Stimulated activated CD8-positive, alpha-beta memory T cell treated with anti-CD3 and anti-CD28 coated beads, Interleukin-15, amount 100 ng/mL, for 4 hours (primary cell): ENCODE measurements around the gene PNLIPRP2.

Experiments
- DNase-seq, 2 donors: peaks; one replicate each; pipeline ENCODE4 v3.0.0-alpha.2; 2020; ENCODE audit warnings: low read depth in 2 of 2

The PNLIPRP2 gene

DNA sequence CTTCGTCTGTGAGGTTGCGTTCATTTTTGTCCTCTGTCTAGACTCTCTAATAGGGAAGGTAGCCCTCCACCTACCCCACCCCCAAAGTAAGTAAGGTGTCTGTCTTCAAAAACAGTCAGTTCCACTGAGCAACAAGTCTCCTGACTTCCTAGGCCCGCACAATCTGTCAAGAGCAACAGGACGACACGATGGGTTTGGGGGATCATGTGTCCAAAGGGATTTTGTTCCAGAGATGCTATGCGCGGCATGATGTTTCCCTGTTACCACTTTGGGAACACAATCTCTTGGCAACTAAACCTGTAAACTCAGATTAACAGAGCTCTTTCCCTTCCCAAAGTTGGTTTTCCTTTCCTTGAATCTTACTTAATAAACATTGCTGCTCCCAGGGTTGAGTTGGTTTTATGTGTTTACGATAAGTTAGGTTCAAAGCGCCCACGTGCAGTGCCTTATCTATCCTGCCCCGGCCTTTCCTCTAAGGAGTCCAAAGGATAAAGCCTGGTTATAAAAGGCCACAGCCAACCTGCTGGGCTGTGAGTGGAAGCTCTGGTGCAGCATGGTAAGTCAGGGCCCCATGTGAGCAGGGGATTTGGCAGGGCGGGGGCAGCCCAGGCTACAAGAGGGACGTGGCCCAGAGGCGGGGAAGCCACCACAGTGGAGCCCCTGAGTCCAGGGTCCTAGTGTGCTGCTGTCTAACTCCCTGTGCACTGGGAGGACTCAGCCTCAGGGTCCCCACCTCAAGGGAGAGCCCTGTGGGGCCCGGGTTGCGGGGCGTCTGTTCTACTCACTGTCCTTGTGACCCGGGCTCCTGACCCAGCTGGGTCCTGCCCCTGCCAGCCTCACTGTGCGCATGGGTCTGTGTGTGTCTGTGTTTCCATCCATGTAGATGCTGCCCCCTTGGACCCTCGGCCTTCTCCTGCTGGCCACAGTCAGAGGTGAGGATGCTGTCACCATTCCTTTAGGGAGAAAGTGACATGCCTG lies at the start of gene PNLIPRP2:
PNLIPRP2 (plus strand) TSS at position 531 of the 978 bp plus-strand sequence.
- DNase-seq = no peak

DNA sequence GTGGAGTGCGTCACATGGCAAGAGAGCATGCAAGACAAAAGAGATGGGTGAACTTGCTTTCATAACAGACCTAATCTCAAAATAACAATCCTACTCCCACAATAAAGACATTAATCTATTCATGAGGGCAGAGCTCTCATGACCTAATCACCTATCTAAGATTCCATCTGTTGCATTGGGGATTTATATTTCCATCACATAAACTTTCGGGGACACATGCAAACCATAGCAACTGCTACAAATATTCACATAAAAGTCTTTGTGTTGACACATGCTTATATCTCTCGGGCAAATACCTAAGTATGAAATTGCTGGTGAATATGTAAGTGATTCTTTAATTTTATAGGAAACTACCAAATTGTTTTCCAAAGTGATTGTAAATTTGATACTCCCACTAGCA lies 46.0 kb upstream of the PNLIPRP2 start:
- DNase-seq = no peak

DNA sequence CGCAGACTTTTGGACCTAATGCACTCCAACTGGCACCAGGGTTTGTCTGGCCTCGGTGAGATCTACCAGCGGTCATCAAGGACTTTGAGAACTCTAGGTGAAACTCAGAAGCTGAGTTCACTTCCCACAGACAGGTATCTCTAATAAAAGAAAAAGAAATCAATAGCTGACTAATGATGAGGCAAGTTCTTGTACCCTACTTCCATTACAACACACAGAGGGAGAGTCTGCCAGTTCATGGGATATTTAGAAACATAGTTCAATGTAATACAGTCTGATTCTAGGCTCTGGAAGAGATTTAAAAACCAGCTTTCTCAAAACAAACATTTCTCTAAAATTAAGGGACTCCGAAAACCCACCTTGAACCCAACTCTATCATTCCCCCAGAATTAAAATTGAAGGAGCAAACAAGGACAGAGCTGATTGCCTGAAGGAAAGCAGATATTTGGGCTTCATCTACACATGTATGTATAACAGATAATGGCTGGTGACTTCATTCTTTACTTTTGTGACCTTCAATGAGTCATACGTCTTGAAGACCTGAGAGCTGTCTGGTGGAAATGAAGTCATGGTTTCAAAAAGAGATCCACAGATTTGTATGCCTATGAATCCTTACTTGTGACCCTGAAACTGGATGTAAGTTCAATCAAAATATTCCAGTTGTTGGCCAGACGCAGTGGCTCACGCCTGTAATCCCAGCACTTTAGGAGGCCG lies 32.7 kb upstream of the PNLIPRP2 start:
- DNase-seq = no peak

DNA sequence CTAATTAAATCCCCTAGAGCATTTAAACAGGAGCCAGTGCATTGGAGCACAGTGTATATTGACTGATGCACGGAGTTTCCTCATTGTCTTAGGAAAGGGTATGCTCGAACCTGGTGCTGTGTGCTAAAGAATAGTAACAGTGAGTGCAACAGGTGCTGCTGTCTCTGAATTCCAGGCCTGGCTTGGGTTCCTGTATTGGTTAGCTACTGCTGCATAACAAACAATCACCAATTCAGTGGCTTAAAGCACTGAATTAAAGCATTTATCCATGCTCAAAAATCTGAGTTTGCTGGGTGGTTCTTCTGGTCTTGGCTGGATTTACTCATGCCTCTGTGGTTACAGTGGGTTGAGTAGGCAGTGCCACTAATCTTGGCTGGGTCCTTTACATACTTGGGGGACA lies 31.8 kb upstream of the PNLIPRP2 start:
- no peak for DNase-seq

DNA sequence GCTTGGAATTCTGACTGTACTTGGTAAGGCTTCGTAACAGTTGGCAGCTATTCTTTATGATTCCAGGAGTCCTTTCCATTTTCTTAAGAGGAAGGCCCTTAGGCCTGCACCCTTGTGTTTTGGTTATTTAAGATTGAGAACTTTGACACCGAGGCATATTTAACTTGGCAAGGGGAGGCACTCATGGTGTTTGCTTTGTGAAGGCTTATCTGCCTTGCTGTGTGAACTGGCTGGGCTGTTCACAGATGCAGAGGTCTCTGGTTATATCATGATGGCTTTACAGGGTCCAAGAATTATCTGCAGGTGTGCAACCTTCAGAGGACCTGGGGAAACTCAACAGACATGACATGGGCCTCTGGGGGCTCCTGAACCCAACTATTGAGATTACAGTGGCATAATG lies 30.8 kb upstream of the PNLIPRP2 start:
- DNase-seq = no peak

DNA sequence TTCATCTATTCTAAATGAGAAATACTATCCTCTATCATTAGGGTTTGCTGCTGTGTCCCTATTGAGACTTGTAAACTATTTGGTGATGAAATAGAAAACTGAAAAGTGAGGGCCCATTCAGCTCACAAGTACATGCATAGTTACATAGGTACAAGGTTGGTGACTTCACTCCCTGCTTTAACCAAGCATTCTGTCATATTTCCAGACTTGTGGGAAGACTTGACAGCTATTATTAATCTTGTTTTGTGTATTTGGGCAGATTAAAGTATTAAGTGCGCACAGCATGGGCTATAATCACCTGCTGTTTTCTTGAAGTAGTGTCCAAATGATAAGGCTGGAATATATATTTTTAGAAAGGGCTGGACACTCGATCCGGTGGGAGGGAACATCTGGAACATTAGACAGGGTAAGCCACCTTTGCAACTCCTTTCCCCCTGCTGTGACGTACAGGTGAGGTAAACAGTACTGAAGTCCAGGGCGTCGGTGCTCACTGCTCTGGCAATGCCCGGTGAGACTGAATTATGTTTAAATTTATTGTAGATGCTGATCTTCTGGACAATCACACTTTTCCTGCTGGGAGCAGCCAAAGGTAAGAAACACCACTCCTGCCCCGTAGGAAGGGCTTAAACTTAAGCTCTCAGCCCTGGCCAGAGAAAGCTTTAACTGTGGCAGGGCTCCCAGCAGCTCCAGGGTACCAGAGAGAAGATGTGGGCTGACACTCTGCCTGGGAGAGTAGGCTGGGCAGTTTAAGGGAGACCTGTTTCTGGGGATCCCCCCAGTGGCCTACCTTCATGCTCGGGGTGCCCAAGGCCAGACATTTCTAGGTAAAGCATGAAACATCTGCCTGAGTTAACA lies 29.9 kb upstream of the PNLIPRP2 start, which contains the start of gene PNLIPRP1:
PNLIPRP1 (plus strand) TSS at position 370 of the 855 bp plus-strand sequence; CDS start at position 541, 171 bp downstream.
- DNase-seq = no peak

DNA sequence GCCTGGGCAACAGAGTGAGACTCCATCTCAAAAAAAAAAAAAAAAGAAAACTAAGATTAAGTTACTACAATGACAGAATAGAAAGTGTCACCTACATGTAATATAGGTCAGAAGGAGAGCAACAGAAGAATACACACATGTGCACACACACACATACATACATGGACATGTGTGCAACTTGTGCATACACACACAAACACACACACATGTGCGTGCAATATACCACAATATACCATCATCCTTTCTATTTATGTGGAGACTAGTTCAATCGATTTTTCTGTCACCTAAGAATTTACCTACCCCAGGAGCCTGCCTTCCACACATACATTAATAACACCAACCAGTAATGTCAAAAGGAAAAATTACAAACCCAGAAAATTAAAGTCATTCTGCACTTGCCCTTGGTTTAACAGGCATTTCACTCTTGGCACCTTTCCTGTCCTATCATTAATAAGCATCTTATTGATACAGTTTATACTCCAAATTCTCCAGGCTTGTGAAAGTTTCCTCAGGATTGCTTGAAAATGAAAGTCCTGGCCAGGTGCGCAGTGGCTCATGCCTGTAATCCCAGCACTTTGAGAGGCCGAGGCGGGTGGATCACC lies 27.5 kb upstream of the PNLIPRP2 start:
- no peak for DNase-seq

DNA sequence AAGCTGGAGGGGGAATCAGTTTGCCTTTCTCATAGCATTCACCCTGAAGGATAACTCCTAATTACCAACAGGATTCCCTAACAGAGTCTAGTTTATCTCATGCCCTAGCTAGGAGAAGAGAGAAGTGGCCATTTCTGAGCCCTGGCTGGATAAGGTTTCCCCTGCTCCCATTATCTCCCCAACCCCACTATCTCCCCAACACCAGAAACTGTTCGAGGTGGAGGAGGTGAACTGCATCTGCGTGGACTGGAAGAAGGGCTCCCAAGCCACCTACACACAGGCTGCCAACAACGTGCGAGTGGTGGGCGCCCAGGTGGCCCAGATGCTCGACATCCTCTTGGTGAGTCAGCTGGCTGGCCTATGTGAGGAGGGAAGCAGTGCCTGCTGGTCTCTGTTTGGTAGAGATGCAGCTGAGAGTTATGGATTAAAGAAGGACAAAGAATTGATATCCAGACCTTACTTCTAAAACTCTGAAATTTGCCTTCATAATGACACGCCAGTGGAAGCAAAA lies 26.2 kb upstream of the PNLIPRP2 start:
- no peak for DNase-seq

DNA sequence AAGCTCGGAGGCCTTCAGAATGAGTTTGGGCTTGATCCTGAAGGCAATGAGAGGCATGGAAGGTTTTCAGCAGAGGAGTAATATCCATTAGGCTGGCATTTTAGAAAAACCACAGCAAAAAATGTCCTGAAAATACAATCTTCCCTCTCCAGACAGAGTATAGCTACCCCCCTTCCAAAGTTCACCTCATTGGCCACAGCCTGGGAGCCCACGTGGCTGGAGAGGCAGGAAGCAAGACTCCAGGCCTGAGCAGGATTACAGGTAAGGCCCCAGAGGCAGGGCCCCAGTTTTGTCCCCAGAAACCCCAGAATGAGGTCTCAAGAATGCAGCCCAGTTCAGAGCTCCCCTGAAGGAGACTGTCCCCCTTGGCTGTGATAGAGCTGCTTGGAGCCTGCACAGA lies 24.7 kb upstream of the PNLIPRP2 start:
- no peak for DNase-seq

DNA sequence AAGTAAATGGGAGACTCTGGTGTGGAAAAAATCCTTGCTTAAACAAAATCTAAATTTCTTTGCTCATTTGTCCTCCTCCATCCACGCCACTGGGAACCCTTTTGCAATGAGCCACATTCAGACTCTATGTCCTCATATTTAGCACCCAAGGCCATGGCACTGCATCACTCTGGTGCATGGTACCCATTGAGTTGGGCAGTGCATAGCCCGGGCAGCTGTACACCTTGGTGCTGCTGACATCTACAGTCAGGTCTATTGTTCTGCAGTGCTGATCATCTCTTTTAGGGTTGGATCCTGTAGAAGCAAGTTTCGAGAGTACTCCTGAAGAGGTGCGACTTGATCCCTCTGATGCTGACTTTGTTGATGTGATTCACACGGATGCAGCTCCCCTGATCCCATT lies 23.2 kb upstream of the PNLIPRP2 start:
- DNase-seq = no peak

DNA sequence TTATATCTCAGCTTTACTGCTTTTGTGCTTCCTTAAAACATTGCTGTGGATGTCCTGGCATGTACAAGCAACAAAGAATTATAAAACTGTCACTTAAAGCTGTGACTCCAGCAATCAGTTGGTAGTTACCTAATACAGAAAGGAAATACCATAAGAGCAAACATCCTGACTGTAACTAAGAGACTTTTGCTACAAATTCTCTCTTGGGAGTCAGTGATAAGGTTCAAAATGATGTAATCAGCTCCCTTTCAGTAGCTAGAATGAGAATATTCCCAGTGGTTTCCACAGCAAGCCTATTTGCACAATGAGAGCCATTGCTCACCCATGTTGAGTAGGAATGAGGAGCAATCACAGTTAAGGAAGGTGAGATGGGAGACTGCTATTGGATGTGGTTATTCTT lies 22.4 kb upstream of the PNLIPRP2 start:
- no peak for DNase-seq

DNA sequence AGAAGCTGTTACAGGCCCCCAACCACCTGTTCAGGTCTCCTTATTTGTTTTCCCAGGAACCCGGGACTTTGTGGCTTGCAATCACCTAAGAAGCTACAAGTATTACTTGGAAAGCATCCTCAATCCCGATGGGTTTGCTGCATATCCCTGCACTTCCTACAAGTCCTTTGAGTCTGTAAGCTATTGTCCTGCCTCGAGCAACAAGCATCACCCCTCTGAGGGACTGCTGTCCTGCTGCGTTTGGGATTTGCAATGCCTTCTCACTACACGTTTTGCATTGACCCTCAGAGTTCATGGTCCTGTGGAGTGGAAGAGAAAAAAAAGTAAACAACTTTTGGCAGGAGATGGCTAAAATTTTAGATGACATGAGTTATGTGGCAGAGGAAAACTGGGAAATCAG lies 20.8 kb upstream of the PNLIPRP2 start:
- DNase-seq = no peak

DNA sequence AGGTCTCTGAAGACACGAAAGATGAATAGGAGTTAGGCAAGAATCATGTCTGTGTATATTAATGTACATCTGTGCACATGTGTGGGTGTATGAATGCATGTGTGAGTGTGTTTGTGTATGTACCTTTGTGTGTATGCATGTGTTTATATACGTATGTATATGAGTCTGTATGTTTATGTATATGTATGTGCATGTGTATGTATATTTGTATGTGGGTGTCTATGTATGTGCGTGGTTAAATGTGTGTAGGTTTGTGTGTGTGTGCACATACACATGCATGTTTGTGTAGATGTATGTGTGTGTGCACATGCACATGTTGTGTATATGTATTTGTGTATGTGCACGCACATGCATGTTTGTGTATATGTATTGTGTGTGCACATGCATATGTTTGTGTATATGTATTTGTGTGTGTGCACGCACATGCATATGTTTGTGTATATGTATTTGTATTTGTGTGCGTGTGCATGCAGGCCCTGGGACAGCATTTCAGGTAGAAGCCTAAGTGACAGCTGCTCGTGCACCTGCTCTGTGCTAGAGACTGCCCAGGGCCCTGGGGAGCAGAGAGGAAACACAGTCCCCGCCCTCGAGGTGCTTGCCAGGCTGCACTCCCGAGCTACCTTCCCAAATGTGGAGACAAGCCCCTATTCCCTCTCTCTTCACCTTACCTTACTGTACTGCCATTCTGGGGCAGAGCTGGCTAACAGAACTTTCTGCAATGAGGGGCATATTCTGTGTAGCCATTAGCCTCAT lies 17.9 kb upstream of the PNLIPRP2 start:
- DNase-seq = no peak

DNA sequence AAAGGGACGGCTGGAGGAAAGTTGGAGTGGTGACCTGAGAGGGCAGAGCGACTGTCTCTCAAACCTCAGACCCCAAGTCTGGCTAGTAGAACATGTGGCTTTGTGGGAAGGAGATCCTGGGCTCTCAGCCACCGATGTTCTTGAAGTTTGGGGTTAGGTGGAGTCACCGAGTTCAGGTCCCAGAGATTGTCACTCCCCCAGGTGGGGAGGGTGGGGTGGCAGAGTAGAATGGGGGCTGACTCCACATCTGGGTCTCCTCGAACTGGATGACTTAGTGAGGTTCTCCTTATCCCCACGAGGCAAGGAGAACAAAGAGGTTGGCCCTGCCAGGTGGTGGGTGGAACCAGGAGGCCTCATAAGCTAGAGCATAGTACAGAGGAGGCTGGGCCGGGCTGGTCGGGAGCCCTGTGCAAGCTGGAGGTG lies 14.7 kb upstream of the PNLIPRP2 start:
- no peak for DNase-seq

DNA sequence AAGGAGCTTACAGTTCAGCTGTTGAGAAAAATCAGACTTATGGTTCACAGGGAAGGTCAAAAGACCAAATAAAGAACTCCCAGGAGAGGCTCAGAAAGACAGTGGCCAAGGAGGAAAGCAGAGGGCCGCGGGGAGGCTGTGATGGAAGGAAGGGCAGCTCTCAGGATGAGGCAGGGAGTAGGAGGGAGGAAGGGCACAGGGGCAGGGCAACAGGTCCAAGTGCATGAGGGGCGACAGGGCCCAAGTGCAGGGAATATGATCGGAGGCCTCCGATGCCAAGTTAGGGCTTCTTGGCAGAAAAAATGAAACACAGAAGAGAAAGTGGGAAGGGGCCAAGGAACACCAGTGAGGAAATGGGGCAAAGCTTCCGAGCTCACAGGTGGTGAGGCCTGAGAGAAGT lies 13.4 kb upstream of the PNLIPRP2 start:
- DNase-seq = no peak

DNA sequence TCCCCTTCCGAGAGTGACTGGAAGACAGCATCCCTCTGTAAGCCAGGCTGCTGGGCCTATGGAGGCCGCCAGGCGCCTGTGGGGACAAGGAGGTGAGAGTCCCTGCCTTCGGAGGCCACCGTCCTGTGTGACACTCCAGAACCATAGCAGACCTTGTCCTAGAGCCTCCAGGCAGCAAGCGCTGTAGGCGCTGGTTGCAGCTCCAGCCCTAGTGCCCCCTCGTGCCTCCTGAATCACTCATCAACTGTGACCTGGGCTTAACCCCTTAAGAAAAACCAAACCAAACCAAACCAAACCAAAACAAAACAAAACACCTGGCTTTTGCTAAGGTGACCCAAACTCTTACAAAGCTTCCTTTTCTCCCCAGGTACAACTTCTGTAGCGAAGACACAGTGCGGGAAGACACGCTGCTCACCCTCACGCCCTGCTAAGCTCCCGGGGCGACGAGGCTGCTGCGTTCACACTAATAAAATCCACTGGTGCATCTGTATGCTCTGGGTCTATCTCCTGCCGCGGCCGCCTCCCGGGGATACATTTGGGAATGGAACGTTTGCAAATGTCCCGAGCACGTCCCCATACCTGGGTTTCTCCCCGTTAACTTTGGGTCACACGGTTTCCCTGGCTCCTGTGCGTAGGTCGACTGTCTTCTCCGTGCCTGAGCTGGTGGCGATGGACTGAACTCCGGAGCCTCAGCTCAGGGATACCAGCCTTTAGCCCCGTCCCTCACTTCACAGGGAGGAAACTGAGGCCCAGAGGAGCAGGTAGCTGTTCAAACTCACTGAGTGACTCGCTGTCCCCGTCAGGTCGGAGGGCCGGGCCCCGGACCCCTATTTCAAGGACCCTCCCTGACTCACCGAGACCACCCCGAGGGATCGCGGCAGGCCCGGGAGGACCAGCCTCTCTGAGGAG lies 11.8 kb upstream of the PNLIPRP2 start:
- DNase-seq = no peak

DNA sequence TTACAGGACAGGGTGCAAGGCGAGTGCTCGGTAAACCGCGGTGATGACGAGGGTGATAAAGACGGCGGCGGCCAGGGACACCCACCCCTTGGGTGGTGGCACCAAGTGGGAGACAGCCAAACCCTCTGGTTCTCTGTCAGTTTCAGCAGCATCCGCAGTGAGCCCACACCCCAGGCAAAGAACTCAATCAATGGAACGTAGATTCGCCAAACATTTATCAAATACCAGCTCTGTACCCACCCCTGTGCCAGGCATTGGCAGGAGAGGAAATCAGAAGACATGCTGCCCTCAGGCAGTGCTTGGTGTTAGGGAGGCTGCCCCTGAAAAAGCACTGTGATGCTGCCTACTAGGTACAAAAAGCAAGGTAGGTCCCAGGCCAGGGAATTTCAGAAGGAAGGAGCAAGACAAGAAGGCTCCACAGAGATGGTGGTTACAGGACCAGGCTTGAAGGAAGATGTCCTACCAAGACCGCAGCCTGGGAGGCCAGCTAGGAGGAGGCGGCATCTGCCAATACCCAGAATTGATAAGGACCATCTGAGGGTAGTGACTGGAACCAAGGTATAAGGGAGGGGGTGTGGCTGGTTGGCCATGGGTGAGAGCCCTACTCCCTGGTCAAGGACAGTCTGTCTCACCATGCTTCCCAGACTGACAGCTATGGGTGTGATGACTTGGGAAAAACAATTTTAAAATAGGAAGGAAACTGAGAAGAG lies 10.2 kb upstream of the PNLIPRP2 start:
- no peak for DNase-seq

DNA sequence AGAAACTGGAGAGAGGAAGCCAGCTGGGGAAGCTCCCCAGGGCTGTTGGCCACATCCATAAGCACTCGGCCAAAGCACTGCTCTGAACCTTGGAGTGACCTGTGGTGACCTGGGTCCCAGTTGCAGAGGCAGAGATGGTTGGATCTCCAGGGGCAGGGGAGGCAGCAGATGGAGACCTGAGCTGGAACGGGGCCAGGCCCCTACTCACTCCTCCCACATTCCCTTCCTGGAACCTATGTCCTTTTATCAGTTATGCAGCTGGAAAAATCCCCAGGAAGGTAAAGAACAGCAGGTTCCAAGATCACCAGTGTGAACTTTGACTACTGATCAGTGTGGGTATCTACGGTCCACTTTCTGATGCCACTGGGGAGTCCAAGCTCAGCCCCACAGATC lies 9.6 kb upstream of the PNLIPRP2 start:
- no peak for DNase-seq
